WERI-Rb-1 (cell line): ENCODE measurements around the gene ARFIP1.

ENCODE experiments used
- DNase-seq: peaks from one replicate; pipeline ENCODE4 v3.0.0-alpha.2; 2020
- H3K27ac ChIP-seq: fragments of 250-450 bp; sonication (Bioruptor Pico); 2 replicates; pipeline ENCODE4 v1.5.1; 2020; ENCODE audit warnings: mild to moderate bottlenecking, moderate library complexity
- H3K27me3 ChIP-seq: fragments of 250-450 bp; sonication (Bioruptor Pico); 2 replicates; pipeline ENCODE4 v1.5.1; 2021; ENCODE audit warnings: mild to moderate bottlenecking, low read depth, moderate library complexity; ENCODE audit not compliant: insufficient read depth, severe bottlenecking
- H3K36me3 ChIP-seq: fragments of 250-450 bp; sonication (Bioruptor Pico); 2 replicates; pipeline ENCODE4 v1.5.1; 2020; ENCODE audit warnings: mild to moderate bottlenecking, moderate library complexity
- H3K4me3 ChIP-seq: 2 replicates; pipeline ENCODE4 v1.5.1; 2011; ENCODE audit warnings: low read depth, mild to moderate bottlenecking, control low read depth, low read length
- H3K9me3 ChIP-seq: fragments of 250-450 bp; sonication (Bioruptor Pico); 2 replicates; pipeline ENCODE4 v1.5.1; 2021; ENCODE audit warnings: mild to moderate bottlenecking, moderate library complexity; ENCODE audit not compliant: severe bottlenecking
- CTCF ChIP-seq: IDR thresholded peaks from 2 replicates; pipeline ENCODE4 v1.5.1; 2011; ENCODE audit warnings: low read depth, mild to moderate bottlenecking, control low read depth, inconsistent platforms, low read length

ARFIP1 gene

DNA sequence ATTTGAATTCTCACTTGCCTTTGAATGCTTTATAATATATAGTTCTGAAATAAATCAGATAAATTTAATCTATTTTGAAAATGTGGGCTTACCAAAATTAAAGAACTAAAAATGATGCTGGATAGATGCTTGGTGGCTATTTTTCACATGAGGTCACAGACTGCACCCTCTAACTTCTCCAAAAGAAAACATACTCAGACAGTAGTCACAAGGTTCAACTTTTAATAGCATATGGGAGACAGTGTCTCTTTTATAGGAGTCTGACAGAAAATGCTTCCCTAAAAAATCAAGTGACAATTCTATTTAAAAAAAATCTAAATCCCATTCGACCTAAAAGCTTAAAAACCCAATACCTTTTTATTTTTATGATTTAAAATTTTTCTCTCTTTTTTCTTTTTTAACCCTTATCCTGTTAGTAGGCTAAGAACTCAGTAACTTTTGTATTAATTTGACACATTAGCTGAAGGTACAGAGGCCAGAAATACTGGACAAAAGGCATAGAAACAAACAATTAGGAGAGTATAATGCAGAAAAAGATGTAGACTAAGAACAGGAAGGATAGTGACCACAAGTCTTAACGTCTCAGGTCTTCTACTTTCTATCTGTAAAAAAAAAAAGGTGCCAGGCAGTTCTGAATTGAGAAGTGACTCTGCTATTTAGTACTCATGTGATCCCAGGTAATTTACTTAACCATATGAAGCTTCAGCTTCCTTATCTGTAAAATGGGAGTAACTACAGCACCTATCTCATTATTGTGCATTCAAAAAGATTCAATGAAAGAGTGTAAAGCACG, 7.8 kb upstream of the ARFIP1 start:
- no peak overlapping the region for H3K4me3 ChIP-seq
- no peaks in the 10 kb centered on the region for H3K36me3 ChIP-seq
- H3K27ac ChIP-seq, result no peak overlapping the region
- DNase-seq, result no peak
- no peaks in the 10 kb centered on the region for H3K27me3 ChIP-seq
- no peak for TF ChIP-seq CTCF
- no peaks in the 10 kb centered on the region for H3K9me3 ChIP-seq

DNA sequence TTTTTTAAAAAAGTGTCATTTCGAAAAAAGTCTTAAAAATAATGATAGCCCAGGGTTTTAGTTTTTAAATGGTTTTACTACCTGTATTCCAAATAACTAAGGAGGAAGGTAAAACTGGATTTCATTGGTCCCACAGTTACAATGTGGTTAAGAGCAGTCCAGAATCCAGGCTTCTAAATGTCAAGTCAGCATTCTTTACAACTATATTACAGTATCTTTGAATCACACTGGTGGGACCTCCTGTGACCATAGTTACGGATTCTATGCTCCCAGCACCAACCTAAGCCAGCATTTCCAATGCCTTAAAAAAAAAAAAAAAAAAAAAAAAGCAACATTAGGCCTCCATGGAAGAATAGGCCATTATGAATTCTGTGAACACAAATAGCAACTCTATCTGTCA, 6.4 kb upstream of the ARFIP1 start:
- Histone ChIP-seq H3K36me3 (no peaks in the 10 kb centered on the region), H3K27me3 (no peaks in the 10 kb centered on the region), H3K9me3 (no peaks in the 10 kb centered on the region), H3K4me3 (no peak overlapping the region), H3K27ac (no peak overlapping the region)
- no peak for DNase-seq
- TF ChIP-seq CTCF, result no peak

DNA sequence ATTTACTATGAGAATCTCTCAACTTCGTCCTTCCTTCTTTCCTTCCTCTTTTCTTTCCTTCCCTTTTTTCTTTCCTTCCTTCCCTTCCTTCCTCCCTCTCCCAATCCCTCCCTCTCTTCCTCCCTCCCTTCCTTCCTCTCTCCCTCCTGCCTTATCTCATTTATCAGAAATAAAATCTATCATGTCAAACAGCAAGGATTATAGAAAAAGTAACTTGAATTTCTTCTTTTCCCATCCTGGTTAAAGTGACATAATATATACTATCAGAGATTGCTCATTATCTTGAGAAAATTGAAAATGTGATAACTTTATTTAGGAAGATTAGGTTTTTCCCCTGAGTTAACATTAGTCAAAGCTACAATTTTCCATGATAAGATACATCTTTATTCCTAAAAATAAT, 5.8 kb upstream of the ARFIP1 start:
- TF ChIP-seq CTCF, result no peak
- Histone ChIP-seq H3K27me3 (no peaks in the 10 kb centered on the region), H3K36me3 (no peaks in the 10 kb centered on the region), H3K4me3 (no peak overlapping the region), H3K9me3 (no peaks in the 10 kb centered on the region), H3K27ac (no peak overlapping the region)
- DNase-seq, result no peak

DNA sequence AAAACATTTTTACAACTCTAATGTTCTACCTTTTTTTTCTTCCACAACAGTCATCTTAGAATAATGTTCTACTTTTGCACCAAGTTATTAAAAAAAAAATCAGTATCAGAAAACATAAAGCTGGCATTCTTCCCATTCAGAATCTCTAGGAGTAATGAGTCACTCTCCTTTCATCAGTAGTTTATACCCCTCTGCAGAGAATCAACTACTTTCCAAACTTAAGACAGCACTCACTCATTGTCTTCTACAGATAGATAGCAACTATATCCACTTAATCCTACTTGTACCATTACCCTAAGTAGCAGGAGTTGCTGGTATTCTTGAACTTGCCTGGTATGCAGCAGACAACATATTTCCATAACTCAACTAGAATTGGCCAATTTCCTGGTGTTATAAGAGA, 3.4 kb upstream of the ARFIP1 start:
- H3K27me3 ChIP-seq, result no peaks in the 10 kb centered on the region
- H3K36me3 ChIP-seq, result peaks cover 1% of the 10 kb centered on the region
- no peak overlapping the region for H3K4me3 ChIP-seq
- no peak overlapping the region for H3K27ac ChIP-seq
- TF ChIP-seq CTCF, result no peak
- no peak for DNase-seq
- no peaks in the 10 kb centered on the region for H3K9me3 ChIP-seq

DNA sequence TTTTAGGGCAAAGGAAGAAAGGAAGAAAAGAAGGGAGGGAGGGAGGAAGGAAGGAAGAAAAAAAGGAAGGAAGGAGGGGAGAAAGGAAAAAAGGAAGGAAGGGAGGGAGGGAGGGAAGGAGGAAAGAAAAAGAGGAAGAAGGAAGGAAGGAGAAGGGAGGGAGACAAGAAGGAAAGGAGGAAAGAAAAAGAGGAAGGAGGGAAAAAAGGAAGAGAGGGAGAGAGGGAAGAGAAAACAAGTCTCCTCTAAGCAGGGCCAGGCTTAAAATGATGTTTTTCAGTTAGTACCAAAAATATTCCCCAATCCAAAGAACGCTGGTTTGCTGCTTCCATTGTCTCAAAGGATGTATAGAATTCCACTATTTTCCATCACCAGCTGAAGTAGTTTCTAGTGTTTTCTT, 2.3 kb upstream of the ARFIP1 start:
- H3K27me3 ChIP-seq, result no peaks in the 10 kb centered on the region
- no peak overlapping the region for H3K4me3 ChIP-seq
- peaks cover 4% of the 10 kb centered on the region for H3K36me3 ChIP-seq
- no peak overlapping the region for H3K27ac ChIP-seq
- TF ChIP-seq CTCF, result no peak
- no peaks in the 10 kb centered on the region for H3K9me3 ChIP-seq
- DNase-seq, result no peak
